ENCODE measurements around the gene POLG2. TPM values are rescaled to one million over a fixed set of nuclear protein-coding genes. Genes with fewer than 3 reads are reported as not detected.

Gene POLG2
- total and polyA plus RNA-seq, 9 of the 15 experiments (the other 6 are each of a cell fraction or from before 2014, with no cell fraction given): 13.4 to 44.8 (median 37.0) TPM

GRCh38 chr17:64506201-64506575 lies 9.3 kb upstream of the POLG2 start, which contains the start of gene DDX5 (continued):
- TF ChIP-seq ZNF324 (CRISPR knock-in tag; IDR thresholded peaks at IDR 0.05): no peak
- TF ChIP-seq KAT7 (CRISPR knock-in tag; IDR thresholded peaks at IDR 0.05; ENCODE audit: borderline replicate concordance): no peak
- TF ChIP-seq HCFC1 (IDR thresholded peaks at IDR 0.05; ENCODE audit: low read depth, low read length): peak; percentile 64; the same call in 1 of the 2 replicates
- TF ChIP-seq, protein P1, sequence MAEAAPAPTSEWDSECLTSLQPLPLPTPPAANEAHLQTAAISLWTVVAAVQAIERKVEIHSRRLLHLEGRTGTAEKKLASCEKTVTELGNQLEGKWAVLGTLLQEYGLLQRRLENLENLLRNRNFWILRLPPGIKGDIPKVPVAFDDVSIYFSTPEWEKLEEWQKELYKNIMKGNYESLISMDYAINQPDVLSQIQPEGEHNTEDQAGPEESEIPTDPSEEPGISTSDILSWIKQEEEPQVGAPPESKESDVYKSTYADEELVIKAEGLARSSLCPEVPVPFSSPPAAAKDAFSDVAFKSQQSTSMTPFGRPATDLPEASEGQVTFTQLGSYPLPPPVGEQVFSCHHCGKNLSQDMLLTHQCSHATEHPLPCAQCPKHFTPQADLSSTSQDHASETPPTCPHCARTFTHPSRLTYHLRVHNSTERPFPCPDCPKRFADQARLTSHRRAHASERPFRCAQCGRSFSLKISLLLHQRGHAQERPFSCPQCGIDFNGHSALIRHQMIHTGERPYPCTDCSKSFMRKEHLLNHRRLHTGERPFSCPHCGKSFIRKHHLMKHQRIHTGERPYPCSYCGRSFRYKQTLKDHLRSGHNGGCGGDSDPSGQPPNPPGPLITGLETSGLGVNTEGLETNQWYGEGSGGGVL (CRISPR knock-in tag; IDR thresholded peaks at IDR 0.05): no peak
- peak in 1 of 2 experiments; percentile 16; a peak in 1 of 4 replicates for TF ChIP-seq TBL1XR1 (IDR thresholded peaks at IDR 0.05; ENCODE audit: low read length in 2 of 2)
- TF ChIP-seq, protein P2, sequence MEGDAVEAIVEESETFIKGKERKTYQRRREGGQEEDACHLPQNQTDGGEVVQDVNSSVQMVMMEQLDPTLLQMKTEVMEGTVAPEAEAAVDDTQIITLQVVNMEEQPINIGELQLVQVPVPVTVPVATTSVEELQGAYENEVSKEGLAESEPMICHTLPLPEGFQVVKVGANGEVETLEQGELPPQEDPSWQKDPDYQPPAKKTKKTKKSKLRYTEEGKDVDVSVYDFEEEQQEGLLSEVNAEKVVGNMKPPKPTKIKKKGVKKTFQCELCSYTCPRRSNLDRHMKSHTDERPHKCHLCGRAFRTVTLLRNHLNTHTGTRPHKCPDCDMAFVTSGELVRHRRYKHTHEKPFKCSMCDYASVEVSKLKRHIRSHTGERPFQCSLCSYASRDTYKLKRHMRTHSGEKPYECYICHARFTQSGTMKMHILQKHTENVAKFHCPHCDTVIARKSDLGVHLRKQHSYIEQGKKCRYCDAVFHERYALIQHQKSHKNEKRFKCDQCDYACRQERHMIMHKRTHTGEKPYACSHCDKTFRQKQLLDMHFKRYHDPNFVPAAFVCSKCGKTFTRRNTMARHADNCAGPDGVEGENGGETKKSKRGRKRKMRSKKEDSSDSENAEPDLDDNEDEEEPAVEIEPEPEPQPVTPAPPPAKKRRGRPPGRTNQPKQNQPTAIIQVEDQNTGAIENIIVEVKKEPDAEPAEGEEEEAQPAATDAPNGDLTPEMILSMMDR (IDR thresholded peaks at IDR 0.05 in 2 of 3, conservative IDR thresholded peaks at IDR 0.05 in 1 of 3; ENCODE audit: insufficient read depth in 2 of 3, low read depth in 1 of 3, low read length in 3 of 3): no peak
- TF ChIP-seq BRD4 (IDR thresholded peaks at IDR 0.05): peak; percentile 81; the same call in 1 of the 2 replicates
- no peak for TF ChIP-seq ZSCAN29 (IDR thresholded peaks at IDR 0.05)
- peak; percentile 90; the same call in 1 of the 2 replicates for TF ChIP-seq MED1 (CRISPR knock-in tag; IDR thresholded peaks at IDR 0.05; ENCODE audit: borderline replicate concordance)
- no peak for TF ChIP-seq PTRF (tag; IDR thresholded peaks at IDR 0.05)
- peak; percentile 96 for TF ChIP-seq ZEB2 (IDR thresholded peaks at IDR 0.05)
- peak; percentile 98 for TF ChIP-seq KDM5B (IDR thresholded peaks at IDR 0.05; ENCODE audit: insufficient replicate concordance, low read depth, low read length)
- peak; percentile 90 for TF ChIP-seq ETS1 (conservative IDR thresholded peaks at IDR 0.05; ENCODE audit: control insufficient read depth, low read depth, low read length)
- no peak for TF ChIP-seq SNIP1 (IDR thresholded peaks at IDR 0.05; ENCODE audit: low read depth)
- TF ChIP-seq ZNF41 (CRISPR knock-in tag; conservative IDR thresholded peaks at IDR 0.05): no peak
- TF ChIP-seq TEAD1 (CRISPR knock-in tag; IDR thresholded peaks at IDR 0.05): peak; percentile 26 to 96; a peak in 3 of 4 replicates
- no peak for TF ChIP-seq C11orf30 (IDR thresholded peaks at IDR 0.05; ENCODE audit: low read depth)
- TF ChIP-seq MEF2A (IDR thresholded peaks at IDR 0.05; ENCODE audit: control insufficient read depth, low read depth, low read length): no peak
- TF ChIP-seq SMARCB1 (IDR thresholded peaks at IDR 0.05; ENCODE audit: insufficient read length, low read depth): no peak
- TF ChIP-seq PREB (CRISPR knock-in tag; IDR thresholded peaks at IDR 0.05): 0 out of 2 replicates have a peak, but pooled peaks have one; percentile 15
- peak; percentile 37; the same call in 1 of the 2 replicates for TF ChIP-seq ZBTB2 (IDR thresholded peaks at IDR 0.05)
- TF ChIP-seq CBX1 (IDR thresholded peaks at IDR 0.05; ENCODE audit: low read depth): peak; percentile 68; the same call in 1 of the 2 replicates
- peak; percentile 91 for TF ChIP-seq ZNF24 (IDR thresholded peaks at IDR 0.05)
